Measurements from ENCODE around the gene FRMD4A. TPM values are rescaled to one million over a fixed set of nuclear protein-coding genes. Genes with fewer than 3 reads are reported as not detected.
"Not testable (repeated sequence)": the region's sequence is repeated elsewhere in the genome, so short reads cannot be mapped to it uniquely, and the experiment has no call there.

Gene FRMD4A
- polyA plus RNA-seq, 1 of the 3 experiments (the other 2 are of a cell fraction) = 37.7 TPM

GRCh38 chr10:14233566-14233965, 97.2 kb downstream of the FRMD4A start:
- Histone ChIP-seq H3K9me2 (no peaks in the 10 kb centered on the region), H3K9ac (no peak overlapping the region), H2AFZ (ENCODE audit: low read depth) (no peak overlapping the region), H4K20me1 (ENCODE audit: insufficient read depth) (no peaks in the 10 kb centered on the region), H3K36me3 (replicated peaks in 1 of 2; ENCODE audit: control insufficient read depth in 1 of 2, insufficient read depth in 2 of 2, low read length in 1 of 2) (no peaks in the 10 kb centered on the region), H3K27ac (ENCODE audit: low read depth in 2 of 2, low read length in 1 of 2) (no peak overlapping the region), H3K79me2 (ENCODE audit: insufficient read depth) (no peaks in the 10 kb centered on the region), H3K9me3 (no peaks in the 10 kb centered on the region), H3K4me3 (ENCODE audit: low read depth in 2 of 2, low read length in 1 of 2) (no peak overlapping the region), H3K27me3 (ENCODE audit: insufficient read depth) (no peaks in the 10 kb centered on the region), H3K4me2 (no peak overlapping the region), H3K4me1 (ENCODE audit: control insufficient read depth in 1 of 2, insufficient read depth in 2 of 2, low read depth in 1 of 2, low read length in 1 of 2) (no peaks in the 10 kb centered on the region), H3F3A (replicated peaks; ENCODE audit: insufficient read depth) (no peaks in the 10 kb centered on the region)
- ChIA-PET POLR2A (no interaction called here), CTCF (no interaction called here)
- WGBS (ENCODE audit: low lambda C conversion rate) = 57% methylated on average over 4 of the region's 4 CpGs
- no peak for DNase-seq
- TF ChIP-seq RAD21 (IDR thresholded peaks at IDR 0.05; ENCODE audit: low read length) (no peak), CTCF (IDR thresholded peaks at IDR 0.05) (no peak)

- H3K27ac ChIP-seq (ENCODE audit: low read depth in 2 of 2, low read length in 1 of 2); CTCF ChIA-PET; H3K9me3 ChIP-seq; H3K4me1 ChIP-seq (ENCODE audit: control insufficient read depth in 1 of 2, insufficient read depth in 2 of 2, low read depth in 1 of 2, low read length in 1 of 2); H3K27me3 ChIP-seq (ENCODE audit: insufficient read depth); POLR2A ChIA-PET; H3K9ac ChIP-seq; DNase-seq; H3F3A ChIP-seq (replicated peaks; ENCODE audit: insufficient read depth); H3K4me3 ChIP-seq (ENCODE audit: low read depth in 2 of 2, low read length in 1 of 2); H2AFZ ChIP-seq (ENCODE audit: low read depth); H3K9me2 ChIP-seq; H3K79me2 ChIP-seq (ENCODE audit: insufficient read depth); H4K20me1 ChIP-seq (ENCODE audit: insufficient read depth); H3K36me3 ChIP-seq (replicated peaks in 1 of 2; ENCODE audit: control insufficient read depth in 1 of 2, insufficient read depth in 2 of 2, low read length in 1 of 2); H3K4me2 ChIP-seq: not testable (repeated sequence)
- WGBS (ENCODE audit: low lambda C conversion rate) = 49% methylated on average over 3 of the region's 3 CpGs
Measured at GRCh38 chr10:14228798-14229197, 101.9 kb downstream of the FRMD4A start.

- H3K79me2 ChIP-seq (ENCODE audit: insufficient read depth) = no peaks in the 10 kb centered on the region
- no peaks in the 10 kb centered on the region for H3K4me1 ChIP-seq (ENCODE audit: control insufficient read depth in 1 of 2, insufficient read depth in 2 of 2, low read depth in 1 of 2, low read length in 1 of 2)
- H2AFZ ChIP-seq (ENCODE audit: low read depth) = no peak overlapping the region
- H3K9me2 ChIP-seq = no peaks in the 10 kb centered on the region
- H3F3A ChIP-seq (replicated peaks; ENCODE audit: insufficient read depth) = no peaks in the 10 kb centered on the region
- H3K36me3 ChIP-seq (replicated peaks in 1 of 2; ENCODE audit: control insufficient read depth in 1 of 2, insufficient read depth in 2 of 2, low read length in 1 of 2) = no peaks in the 10 kb centered on the region
- H3K4me3 ChIP-seq (ENCODE audit: low read depth in 2 of 2, low read length in 1 of 2) = no peak overlapping the region
- DNase-seq = no peak
- no peaks in the 10 kb centered on the region for H3K9me3 ChIP-seq
- no peak overlapping the region for H3K9ac ChIP-seq
- ChIA-PET POLR2A (no interaction called here), CTCF (interaction anchor here (0.7 to 1.5 kb wide), 3 partner anchors 21 to 30 kb away, joined by 3 to 5 read pairs (median 3); no protein-coding TSS in a partner anchor)
- H4K20me1 ChIP-seq (ENCODE audit: insufficient read depth) = no peaks in the 10 kb centered on the region
- 11% methylated on average over 4 of the region's 4 CpGs for WGBS (ENCODE audit: low lambda C conversion rate)
- peaks cover 8% of the 10 kb centered on the region for H3K27me3 ChIP-seq (ENCODE audit: insufficient read depth)
- H3K27ac ChIP-seq (ENCODE audit: low read depth in 2 of 2, low read length in 1 of 2) = no peak overlapping the region
- TF ChIP-seq GATA2 (CRISPR knock-in tag; IDR thresholded peaks at IDR 0.05) (no peak), FOXM1 (IDR thresholded peaks at IDR 0.05; ENCODE audit: low read depth) (no peak), MAX (IDR thresholded peaks at IDR 0.05; ENCODE audit: low read depth) (no peak), TEAD4 (IDR thresholded peaks at IDR 0.05; ENCODE audit: borderline replicate concordance, insufficient read depth) (no peak), CTCF (IDR thresholded peaks at IDR 0.05) (no peak), ZBTB33 (IDR thresholded peaks at IDR 0.05; ENCODE audit: borderline replicate concordance, low read depth) (no peak), RCOR1 (IDR thresholded peaks at IDR 0.05; ENCODE audit: low read length) (no peak), IRF3 (IDR thresholded peaks at IDR 0.05; ENCODE audit: low read depth, low read length) (no peak), EP300 (IDR thresholded peaks at IDR 0.05; ENCODE audit: borderline replicate concordance in 1 of 2, low read depth in 1 of 2, low read length in 1 of 2) (no peak), GABPA (IDR thresholded peaks at IDR 0.05; ENCODE audit: low read depth) (no peak), RXRA (IDR thresholded peaks at IDR 0.05; ENCODE audit: borderline replicate concordance, low read depth) (no peak), FOXJ3 (CRISPR knock-in tag; IDR thresholded peaks at IDR 0.05) (no peak), SMC3 (IDR thresholded peaks at IDR 0.05; ENCODE audit: low read depth, low read length) (no peak), TAF1 (IDR thresholded peaks at IDR 0.05; ENCODE audit: borderline replicate concordance, low read depth, low read length) (no peak)
- no peak overlapping the region for H3K4me2 ChIP-seq
Measured at GRCh38 chr10:14225379-14225778, 105.3 kb downstream of the FRMD4A start.
